Effector memory CD4-positive, alpha-beta T cell (primary cell): ENCODE results near the gene DDRGK1.
A peak's percentile ranks its signal among the peaks of the same experiment; 100 is the strongest.

Experiments used
- DNase-seq, 3 donors: peaks; one replicate each; pipeline ENCODE4 v3.0.0-alpha.2; 2020
- H3K27ac ChIP-seq: 2 replicates; pipeline ENCODE4 v1.7.0; 2013; ENCODE audit warnings: mild to moderate bottlenecking, low read length, moderate library complexity; ENCODE audit not compliant: insufficient read depth, poor library complexity, severe bottlenecking
- H3K27me3 ChIP-seq: replicated peaks from 2 replicates; pipeline ENCODE4 v1.7.0; 2013; ENCODE audit warnings: mild to moderate bottlenecking, low read length; ENCODE audit not compliant: insufficient read depth, control insufficient read depth, poor library complexity, severe bottlenecking
- H3K36me3 ChIP-seq: 2 replicates; pipeline ENCODE4 v1.7.0; 2013; ENCODE audit warnings: mild to moderate bottlenecking, low read length, moderate library complexity; ENCODE audit not compliant: control insufficient read depth, insufficient read depth
- H3K4me1 ChIP-seq: 2 replicates; pipeline ENCODE4 v1.7.0; 2013; ENCODE audit warnings: low read length, mild to moderate bottlenecking; ENCODE audit not compliant: control insufficient read depth, insufficient read depth, poor library complexity, severe bottlenecking
- H3K4me3 ChIP-seq: 2 replicates; pipeline ENCODE4 v1.7.0; 2013; ENCODE audit warnings: low read length, low read depth, mild to moderate bottlenecking; ENCODE audit not compliant: insufficient read depth, poor library complexity, severe bottlenecking
- H3K9me3 ChIP-seq: 2 replicates; pipeline ENCODE4 v1.7.0; 2013; ENCODE audit warnings: mild to moderate bottlenecking, low read length, moderate library complexity; ENCODE audit not compliant: control insufficient read depth

Gene DDRGK1

DNA sequence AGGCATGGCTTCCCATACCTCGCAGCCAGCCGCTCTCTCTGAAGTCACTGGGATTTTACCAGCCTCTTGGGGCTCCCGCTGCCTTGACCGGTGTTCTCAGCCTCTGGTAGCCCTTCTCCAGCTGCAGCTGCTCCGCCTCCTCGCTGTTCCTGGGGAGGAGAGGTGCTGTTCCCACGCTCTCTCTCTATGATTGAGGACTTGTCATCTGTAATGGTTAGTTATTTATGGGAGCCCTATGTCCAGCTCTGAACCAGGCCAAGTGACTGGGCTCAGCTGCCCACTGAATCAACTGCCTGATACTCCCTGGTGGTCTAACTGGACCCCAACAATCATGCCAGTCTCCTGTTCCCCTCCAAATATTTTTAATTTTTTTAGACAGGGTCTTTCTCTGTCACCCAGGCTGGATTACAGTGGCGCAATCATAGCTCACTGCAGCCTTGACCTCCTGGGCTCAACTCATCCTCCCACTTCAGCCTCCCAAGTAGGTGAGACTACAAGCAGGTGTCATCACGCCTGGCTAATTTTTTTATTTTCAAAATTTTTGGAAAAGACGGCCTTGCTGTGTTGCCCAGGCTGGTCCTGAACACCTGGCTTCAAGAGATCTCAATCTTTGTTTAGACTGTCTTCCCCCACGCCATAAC is 39.4 kb upstream of the DDRGK1 start:
- H3K4me3 ChIP-seq, result no peak overlapping the region
- H3K9me3 ChIP-seq, result no peaks in the 10 kb centered on the region
- no peak overlapping the region for H3K27ac ChIP-seq
- peaks cover 8% of the 10 kb centered on the region for H3K4me1 ChIP-seq
- H3K36me3 ChIP-seq, result no peaks in the 10 kb centered on the region
- DNase-seq, result no peak
- H3K27me3 ChIP-seq, result no peaks in the 10 kb centered on the region

- peaks cover 7% of the 10 kb centered on the region for H3K27me3 ChIP-seq
- no peak for DNase-seq
Observed at GRCh38 chr20:3242172-3242692, 37.8 kb upstream of the DDRGK1 start.

DNA sequence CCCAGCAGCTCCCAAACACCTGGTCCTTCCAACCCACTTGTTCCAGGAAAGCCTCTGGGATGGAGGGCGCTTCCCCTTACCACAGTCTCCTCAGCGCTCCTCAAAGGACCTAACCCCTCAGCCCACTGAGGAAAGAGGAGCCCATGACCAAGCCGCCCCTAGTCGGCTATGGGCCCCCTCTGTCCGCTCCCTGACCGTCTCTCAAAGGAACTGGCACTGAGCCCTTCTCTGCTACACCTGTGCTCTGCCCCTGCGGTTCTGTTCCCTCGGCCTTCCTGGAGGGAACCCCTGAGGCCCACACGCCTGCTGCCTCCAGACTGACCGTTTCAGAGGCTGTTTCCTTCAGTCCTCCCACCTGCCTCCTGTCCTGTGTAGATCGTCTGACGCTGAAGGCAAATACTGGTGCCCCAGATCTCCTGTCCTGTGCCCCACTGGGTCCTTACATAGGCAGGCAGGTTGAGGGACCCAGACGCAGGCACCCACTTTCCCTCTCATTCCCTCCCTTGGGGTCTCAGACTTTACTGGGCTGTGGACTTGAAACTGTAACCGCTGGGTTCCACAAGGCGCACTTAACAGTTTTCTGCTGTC is 36.4 kb upstream of the DDRGK1 start:
- no peak for DNase-seq
- Histone ChIP-seq H3K27me3 (peaks cover 14% of the 10 kb centered on the region), H3K9me3 (no peaks in the 10 kb centered on the region), H3K4me3 (no peak overlapping the region), H3K36me3 (no peaks in the 10 kb centered on the region), H3K4me1 (peaks cover 13% of the 10 kb centered on the region), H3K27ac (no peak overlapping the region)

More at GRCh38 chr20:3242172-3242692, 37.8 kb upstream of the DDRGK1 start:
- Histone ChIP-seq H3K4me3 (no peak overlapping the region), H3K27ac (no peak overlapping the region), H3K36me3 (no peaks in the 10 kb centered on the region), H3K9me3 (no peaks in the 10 kb centered on the region), H3K4me1 (peaks cover 13% of the 10 kb centered on the region)

DNA sequence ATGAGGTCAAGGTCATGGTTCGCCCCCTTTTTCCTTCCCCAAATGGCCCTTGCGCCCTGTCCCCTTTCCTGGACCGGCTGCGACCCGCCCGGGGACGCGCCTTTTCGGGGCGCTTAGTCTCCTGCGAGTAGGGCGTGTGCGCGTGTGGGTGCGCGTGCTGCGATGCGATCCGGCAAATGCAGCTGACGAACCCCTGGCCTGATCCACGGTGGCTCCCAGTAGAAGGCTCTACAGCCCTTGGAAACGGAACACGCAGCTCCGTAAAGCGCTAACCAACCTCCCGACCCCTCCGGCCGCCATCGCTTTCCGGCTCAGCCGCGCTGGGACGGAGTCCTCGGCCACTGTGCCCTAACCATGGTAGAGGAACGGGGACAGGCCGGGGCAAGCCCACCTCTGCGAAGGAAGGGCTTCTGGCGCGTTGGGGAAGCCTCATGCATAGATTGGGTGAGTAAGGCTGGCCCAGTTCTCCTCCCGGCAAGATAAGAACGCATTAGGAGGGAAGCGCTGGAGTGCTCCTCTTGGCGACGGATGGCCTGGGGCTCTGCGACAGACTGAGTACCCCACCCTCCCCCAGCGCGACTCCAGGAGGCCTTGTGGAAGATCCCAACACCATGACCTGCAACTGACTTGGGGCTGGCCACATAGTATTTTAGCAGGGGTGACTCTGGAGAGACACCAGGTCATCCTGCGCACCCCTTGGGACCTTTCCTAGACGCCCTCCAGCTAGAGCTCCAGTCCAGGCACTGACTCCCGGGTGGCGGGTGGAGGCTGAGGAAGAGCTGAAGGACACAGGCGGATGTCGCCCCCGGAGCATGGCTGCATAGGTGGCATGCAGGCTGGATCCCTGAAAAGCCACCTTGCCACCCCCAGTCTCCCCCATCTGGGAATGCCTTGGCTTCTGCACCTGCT is 35.6 kb upstream of the DDRGK1 start:
- no peaks in the 10 kb centered on the region for H3K9me3 ChIP-seq
- peaks cover 14% of the 10 kb centered on the region for H3K27me3 ChIP-seq
- H3K4me3 ChIP-seq, result peak overlapping the region; percentile 86
- DNase-seq, result no peak
- no peaks in the 10 kb centered on the region for H3K36me3 ChIP-seq
- peaks cover 13% of the 10 kb centered on the region for H3K4me1 ChIP-seq
- no peak overlapping the region for H3K27ac ChIP-seq

DNA sequence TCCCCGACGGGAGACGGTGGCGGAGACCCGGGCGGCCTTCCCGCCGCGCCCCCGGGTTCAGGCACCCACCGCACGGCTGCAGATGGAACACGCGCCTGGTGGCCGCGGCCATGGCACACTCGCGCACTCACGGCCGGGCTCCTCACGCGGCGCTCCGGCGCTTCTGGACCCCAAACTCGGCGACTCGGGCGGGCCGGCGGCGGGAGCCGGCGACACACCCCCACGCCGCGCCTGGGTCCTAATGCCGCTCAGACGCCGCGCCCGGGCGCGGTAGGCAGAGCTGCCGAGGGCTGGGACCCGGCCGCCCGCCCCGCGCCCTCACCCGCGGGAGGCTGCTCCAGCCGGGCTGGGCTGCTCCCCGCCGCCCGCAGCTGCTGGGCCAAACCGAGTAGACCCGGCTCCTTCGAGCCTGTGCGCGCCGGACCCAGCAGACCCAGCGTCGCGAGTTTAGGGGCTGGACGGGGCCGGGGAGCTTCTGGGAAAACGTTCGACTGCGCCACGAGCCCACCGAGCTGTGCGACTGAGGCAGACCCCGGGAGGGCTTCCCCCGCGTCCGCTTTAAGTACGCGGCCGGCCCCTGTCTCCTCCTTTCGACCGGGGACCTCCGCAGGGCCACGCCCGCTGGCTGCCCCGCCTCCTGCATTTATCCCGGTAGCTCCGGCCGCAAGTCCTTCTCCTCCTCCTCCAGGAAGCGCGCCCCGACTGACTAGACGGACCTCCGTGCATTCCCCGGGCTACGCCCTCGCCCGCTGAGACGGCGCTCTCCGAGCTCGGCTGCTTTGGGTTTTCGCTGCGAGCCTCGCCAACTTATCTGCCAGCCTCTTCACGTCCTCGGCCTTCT is 34.8 kb upstream of the DDRGK1 start, which contains the start of gene SLC4A11:
SLC4A11 (minus strand) TSS at position 165 of the 841 bp plus-strand sequence; CDS start at position 112, 53 bp downstream.
- DNase-seq, result peak in 1 of 3 donors; percentile 11
- Histone ChIP-seq H3K4me1 (peaks cover 13% of the 10 kb centered on the region), H3K4me3 (peak within 1 kb of the TSS; percentile 86)

GRCh38 chr20:3238616-3239025 is 34.1 kb upstream of the DDRGK1 start:
- DNase-seq, result peak in 2 of 3 donors; percentile 12 to 14
- no peaks in the 10 kb centered on the region for H3K36me3 ChIP-seq
- no peaks in the 10 kb centered on the region for H3K9me3 ChIP-seq
- peaks cover 13% of the 10 kb centered on the region for H3K4me1 ChIP-seq
- H3K4me3 ChIP-seq, result peak overlapping the region; percentile 86
- no peak overlapping the region for H3K27ac ChIP-seq
- H3K27me3 ChIP-seq, result peaks cover 14% of the 10 kb centered on the region

More for the DNA sequence above, 34.8 kb upstream of the DDRGK1 start, which contains the start of gene SLC4A11:
- Histone ChIP-seq H3K36me3 (no peaks in the 10 kb centered on the region), H3K9me3 (no peaks in the 10 kb centered on the region), H3K27ac (no peak within 1 kb of the TSS), H3K27me3 (peaks cover 14% of the 10 kb centered on the region)

GRCh38 chr20:3237958-3238615 is 33.6 kb upstream of the DDRGK1 start:
- Histone ChIP-seq H3K27ac (no peak overlapping the region), H3K9me3 (no peaks in the 10 kb centered on the region), H3K4me1 (peaks cover 13% of the 10 kb centered on the region), H3K27me3 (peaks cover 14% of the 10 kb centered on the region), H3K4me3 (peak overlapping the region; percentile 86), H3K36me3 (no peaks in the 10 kb centered on the region)
- DNase-seq, result no peak

DNA sequence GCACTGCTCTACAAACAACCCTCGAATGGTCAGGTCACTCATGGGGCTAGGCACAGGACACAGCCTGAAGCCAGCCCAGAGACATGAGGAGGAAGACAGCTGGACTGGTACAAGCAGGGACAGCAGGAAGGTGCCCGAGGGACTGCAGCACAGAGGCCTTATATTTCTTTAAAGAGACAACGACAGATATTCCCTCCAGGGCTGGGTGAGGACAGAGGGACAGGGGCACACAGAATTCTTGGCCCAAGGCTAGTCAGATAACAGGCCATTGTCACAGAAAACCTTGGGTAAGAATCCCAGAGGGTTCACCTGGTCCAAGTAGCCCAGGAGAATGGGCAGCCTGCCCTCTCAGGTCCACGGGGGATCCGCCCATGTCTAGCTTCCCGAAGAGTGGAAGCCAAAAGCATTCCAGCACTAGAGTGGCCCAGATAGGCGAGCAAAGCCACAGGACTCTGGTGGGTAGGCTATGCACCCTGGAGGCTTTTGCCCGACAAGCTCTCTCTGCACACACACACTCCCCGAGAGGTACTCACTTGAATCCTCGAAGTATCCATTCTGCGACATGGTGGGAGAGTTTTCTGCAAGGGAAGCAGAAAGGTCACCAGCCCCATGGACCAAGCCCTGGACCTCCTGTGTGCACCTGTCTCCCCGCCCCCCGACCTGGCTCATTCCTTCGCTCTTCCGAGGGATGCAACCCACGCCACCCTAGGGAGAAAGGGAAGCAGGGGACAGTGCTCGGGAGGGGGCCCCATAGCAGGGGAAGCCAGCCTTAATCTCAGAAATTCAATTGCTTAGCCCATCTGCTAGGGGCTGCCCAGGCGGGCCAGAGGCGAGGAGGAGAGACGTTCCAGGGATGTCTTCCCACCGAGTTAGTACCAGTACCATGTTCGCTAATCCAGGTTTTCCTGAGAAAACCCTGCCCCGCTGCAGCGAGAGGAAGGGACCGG is 32.8 kb upstream of the DDRGK1 start:
- DNase-seq, result no peak
- peaks cover 13% of the 10 kb centered on the region for H3K4me1 ChIP-seq
- H3K36me3 ChIP-seq, result no peaks in the 10 kb centered on the region
- peak overlapping the region; percentile 86 for H3K4me3 ChIP-seq
- no peaks in the 10 kb centered on the region for H3K9me3 ChIP-seq
- no peak overlapping the region for H3K27ac ChIP-seq
- peaks cover 14% of the 10 kb centered on the region for H3K27me3 ChIP-seq
